CD4-positive, alpha-beta T cell treated with Interleukin-17A for 4 hours (primary cell): Measurements from ENCODE around the gene TAF1.
A peak's percentile ranks its signal among the peaks of the same experiment; 100 is the strongest.
"Not testable (repeated sequence)": the region's sequence is repeated elsewhere in the genome, so short reads cannot be mapped to it uniquely, and the experiment has no call there.

Experiments used
- DNase-seq: peaks from one replicate; pipeline ENCODE4 v3.0.0-alpha.2; 2020; ENCODE audit warnings: mixed read lengths

The TAF1 gene

GRCh38 chrX:71439896-71440295 is 73.7 kb downstream of the TAF1 start:
- no peak for DNase-seq

- no peak for DNase-seq
Observed at GRCh38 chrX:71440401-71440800, 74.2 kb downstream of the TAF1 start.

- DNase-seq, result not testable (repeated sequence)
Observed at GRCh38 chrX:71441809-71442208, 75.7 kb downstream of the TAF1 start.

- no peak for DNase-seq
Observed at GRCh38 chrX:71450433-71451106, 84.4 kb downstream of the TAF1 start.

- DNase-seq, result not testable (repeated sequence)
Observed at GRCh38 chrX:71451518-71451917, 85.4 kb downstream of the TAF1 start.

GRCh38 chrX:71453056-71453455 is 86.9 kb downstream of the TAF1 start:
- no peak for DNase-seq

GRCh38 chrX:71454222-71454621 is 88.1 kb downstream of the TAF1 start:
- DNase-seq, result no peak

- no peak for DNase-seq
Observed at GRCh38 chrX:71458866-71459265, 92.7 kb downstream of the TAF1 start.

- no peak for DNase-seq
Observed at GRCh38 chrX:71464968-71465367, 98.8 kb downstream of the TAF1 start.

- no peak for DNase-seq
Observed at GRCh38 chrX:71466979-71467523, 100.9 kb downstream of the TAF1 start.

GRCh38 chrX:71475785-71476540 is 109.8 kb downstream of the TAF1 start:
- DNase-seq, result no peak

GRCh38 chrX:71482228-71482958 is 116.2 kb downstream of the TAF1 start:
- no peak for DNase-seq

GRCh38 chrX:71487814-71488213 is 121.7 kb downstream of the TAF1 start:
- DNase-seq, result no peak

GRCh38 chrX:71489540-71489939 is 123.4 kb downstream of the TAF1 start:
- no peak for DNase-seq

GRCh38 chrX:71492231-71493065 is 126.3 kb downstream of the TAF1 start:
- peak; percentile 64 for DNase-seq

- no peak for DNase-seq
Observed at GRCh38 chrX:71493111-71493613, 127.0 kb downstream of the TAF1 start.

GRCh38 chrX:71495979-71496378 is 129.8 kb downstream of the TAF1 start:
- DNase-seq, result not testable (repeated sequence)

- no peak for DNase-seq
Observed at GRCh38 chrX:71496476-71496875, 130.3 kb downstream of the TAF1 start.

- not testable (repeated sequence) for DNase-seq
Observed at GRCh38 chrX:71502080-71502479, 135.9 kb downstream of the TAF1 start.

GRCh38 chrX:71504346-71504745 is 138.2 kb downstream of the TAF1 start:
- no peak for DNase-seq

- DNase-seq, result no peak
Observed at GRCh38 chrX:71509289-71509688, 143.1 kb downstream of the TAF1 start.

GRCh38 chrX:71510161-71510560 is 144.0 kb downstream of the TAF1 start:
- DNase-seq, result no peak
